K562 (cell line): ENCODE results near the gene DGCR6L. TPM values are rescaled to one million over a fixed set of nuclear protein-coding genes. Genes with fewer than 3 reads are reported as not detected.
"Not testable (repeated sequence)": the region's sequence is repeated elsewhere in the genome, so short reads cannot be mapped to it uniquely, and the experiment has no call there.

Experiments used
- ATAC-seq: fragments of 200-7000 bp; cut with Tn5 transposase; 3 replicates; pipeline ENCODE4 v1.9.1; 2020; ENCODE audit warnings: moderate library complexity
- BruUV-seq: library from RNA; stranded (reverse); fragments of 400-500 nt; replicated peaks from 2 replicates; lab custom pipeline; 2021; lab: Mats Ljungman, UMichigan
- CTCF ChIA-PET: fragments of 300-600 bp; formaldehyde crosslinking; extraction: SDS; loops from one replicate; lab custom pipeline; 2021; ENCODE audit warnings: low intra/inter-chr PET ratio; lab: Yijun Ruan, JAX
- POLR2A ChIA-PET: fragments of 300-600, 350-650 bp; sonication (Branson Sonifier 250); formaldehyde crosslinking; extraction: SDS; loops from one replicate; lab custom pipeline; 2021; ENCODE audit warnings: antibody characterized with exemption, inconsistent platforms; lab: Yijun Ruan, JAX
- DNase-seq, 4 experiments: peaks; one replicate each; pipeline versions ENCODE4 v3.0.0 to v3.0.0-alpha.2; 2011 to 2018; ENCODE audit warnings: low spot score in 3 of 4, mixed read lengths in 3 of 4; ENCODE audit errors: extremely low read depth in 1 of 4
- FAIRE-seq: peaks from 2 replicates; lab custom pipeline; 2011; peaks lifted over from hg19 to GRCh38; lab: Jason Lieb, UNC
- H2AFZ ChIP-seq: 2 replicates; pipeline ENCODE4 v1.6.0; 2011; ENCODE audit warnings: low read depth, low read length, control low read depth, inconsistent platforms
- H3K27ac ChIP-seq: fragments of 200-600 bp; 3 replicates; pipeline ENCODE4 v1.8.0; 2011; ENCODE audit warnings: low read depth, mild to moderate bottlenecking, control low read depth, inconsistent platforms, low read length, moderate library complexity, mixed read lengths; ENCODE audit errors: extremely low read depth
- H3K27me3 ChIP-seq, 2 experiments: fragments of 300-600 bp in 1 of 2; 2 replicates in 1 of 2; 3 replicates in 1 of 2; pipeline versions ENCODE4 v1.6.0 to v1.8.0; 2011; ENCODE audit warnings: inconsistent platforms in 2 of 2, low read length in 2 of 2, mild to moderate bottlenecking in 1 of 2, mixed read lengths in 1 of 2, moderate library complexity in 1 of 2; ENCODE audit not compliant: control insufficient read depth in 2 of 2, insufficient read depth in 2 of 2
- H3K36me3 ChIP-seq: fragments of 300-600 bp; 3 replicates; pipeline ENCODE4 v1.8.0; 2011; ENCODE audit warnings: mild to moderate bottlenecking, low read length, inconsistent platforms; ENCODE audit not compliant: control insufficient read depth, insufficient read depth
- H3K4me1 ChIP-seq, 2 experiments: fragments of 200-600 bp in 1 of 2; replicated peaks in 1 of 2; 2 replicates in 1 of 2; 3 replicates in 1 of 2; pipeline versions ENCODE4 v1.5.1 to v1.8.0; 2011; ENCODE audit warnings: inconsistent platforms in 2 of 2, low read length in 2 of 2, mild to moderate bottlenecking in 1 of 2, mixed read lengths in 1 of 2, moderate library complexity in 1 of 2; ENCODE audit not compliant: control insufficient read depth in 2 of 2, insufficient read depth in 2 of 2
- H3K4me2 ChIP-seq: 2 replicates; pipeline ENCODE4 v1.6.1; 2011; ENCODE audit warnings: low read length, control low read depth, inconsistent platforms, mixed read lengths; ENCODE audit not compliant: insufficient read depth
- H3K4me3 ChIP-seq: fragments of 200-600 bp; sonication (generic), shearing (Covaris generic); 2 replicates; pipeline ENCODE4 v1.5.1; 2016; ENCODE audit warnings: control low read depth, inconsistent platforms
- H3K79me2 ChIP-seq: fragments of 200-600 bp; 3 replicates; pipeline ENCODE4 v1.8.0; 2011; ENCODE audit warnings: low read length, inconsistent platforms; ENCODE audit not compliant: control insufficient read depth, insufficient read depth
- H3K9ac ChIP-seq, 2 experiments: 2 replicates each; pipeline versions ENCODE4 v1.6.0 to v1.6.1; 2011; ENCODE audit warnings: low read depth in 2 of 2, low read length in 2 of 2, control low read depth in 1 of 2, inconsistent platforms in 1 of 2, mild to moderate bottlenecking in 1 of 2, mixed read lengths in 1 of 2; ENCODE audit not compliant: insufficient read depth in 1 of 2
- H3K9me1 ChIP-seq: one replicate; pipeline ENCODE4 v1.6.0; 2011; ENCODE audit warnings: inconsistent platforms, mild to moderate bottlenecking, low read length, moderate library complexity; ENCODE audit not compliant: control insufficient read depth, insufficient read depth
- H3K9me3 ChIP-seq: replicated peaks from 2 replicates; pipeline ENCODE4 v1.5.1; 2011; ENCODE audit warnings: low read depth, low read length, inconsistent platforms; ENCODE audit not compliant: control insufficient read depth, insufficient read depth
- H4K20me1 ChIP-seq: replicated peaks from 2 replicates; pipeline ENCODE4 v1.6.1; 2011; ENCODE audit warnings: low read length, inconsistent platforms, mixed read lengths; ENCODE audit not compliant: control insufficient read depth, insufficient read depth
- MYBL2 ChIP-seq, 2 experiments: fragments of 450-650 bp in 1 of 2; sonication (generic) in 1 of 2; formaldehyde crosslinking in 1 of 2; IDR thresholded peaks; 2 replicates each; pipeline versions ENCODE4 v1.6.1 to v1.8.1; 2017 to 2022; ENCODE audit warnings: borderline replicate concordance in 1 of 2, inconsistent platforms in 1 of 2, low read depth in 1 of 2, mild to moderate bottlenecking in 1 of 2, missing genetic modification reagents in 1 of 2, moderate library complexity in 1 of 2
- WGBS: fragments of 100-300 bp; shearing (Covaris generic); methylation state at CpG from one replicate; pipeline ENCODE4 v1.1.6; 2016; ENCODE audit warnings: low coverage, mixed read lengths; ENCODE audit not compliant: insufficient coverage; ENCODE audit errors: missing lambda C conversion rate; 5-methylcytosine and 5-hydroxymethylcytosine counted together
- in situ Hi-C: fragments of 300-500 bp; cut with MboI; formaldehyde crosslinking; loops from 4 replicates; pipeline ENCODE4 v1.15.0; 2018; ENCODE audit warnings: inconsistent platforms, mixed read lengths
- intact Hi-C: fragments of 100-400 bp; cut with micrococcal nuclease; formaldehyde crosslinking; loops from 2 replicates; pipeline ENCODE4 v1.14.2; 2022
- polyA plus RNA-seq, 8 experiments: library from polyadenylated mRNA; depleted of rRNA in 4 of 8; stranded (reverse) in 5 of 8; unstranded in 3 of 8; fragments of >200 nt; fragmentation: Nextera tagmentation in 2 of 8; fragmentation: Illumina TruSeq in 1 of 8; extraction: Ambion mirVana in 2 of 8; extraction: Trizol in 1 of 8; gene quantifications; 2 replicates each; pipeline versions ENCODE4 v1.2.1 to v1.2.3, GENCODE V29; 2011 to 2014; ENCODE audit warnings: inconsistent platforms in 1 of 8, missing spikeins in 1 of 8
- total RNA-seq, 7 experiments: library from RNA; depleted of rRNA in 6 of 7; stranded (reverse); fragments of >200 nt in 6 of 7; fragmentation: Illumina TruSeq in 2 of 7; extraction: Trizol in 2 of 7; gene quantifications; 2 replicates each; pipeline versions ENCODE4 v1.2.1 to v1.2.3, GENCODE V29; 2011 to 2021; ENCODE audit warnings: low replicate concordance in 1 of 7
- TF ChIP-seq, protein P1 (sequence below), 2 experiments: fragments of 450-650 bp in 1 of 2; sonication (generic) in 1 of 2; formaldehyde crosslinking in 1 of 2; IDR thresholded peaks; 2 replicates each; pipeline versions ENCODE4 v1.7.1 to v1.9.0; 2016 to 2022; ENCODE audit warnings: inconsistent platforms in 1 of 2, mild to moderate bottlenecking in 1 of 2, missing genetic modification reagents in 1 of 2

The DGCR6L gene
- total and polyA plus RNA-seq, 9 of the 15 experiments (the other 6 are each of a cell fraction or from before 2014, with no cell fraction given) = 3.6 to 151 (median 51.0) TPM

DNA sequence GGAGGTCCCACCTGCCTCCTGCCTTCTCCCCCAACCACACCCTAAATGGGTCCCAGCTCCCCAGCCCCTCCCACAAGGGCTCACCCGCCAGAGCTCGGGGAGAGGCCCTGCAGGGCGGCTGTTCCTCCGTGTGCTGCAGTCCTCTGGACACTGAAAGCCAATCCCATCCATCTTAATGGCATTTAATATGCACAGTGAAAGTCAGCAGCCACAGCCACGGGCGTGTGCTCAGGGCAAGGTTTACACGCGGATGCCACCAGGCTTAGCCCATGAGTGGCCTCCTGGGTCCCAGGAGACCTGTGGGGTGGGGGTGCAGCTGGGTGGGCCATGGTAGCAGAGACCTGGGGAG is 33.6 kb downstream of the DGCR6L start:
- H3K36me3 ChIP-seq; BruUV-seq; intact Hi-C loops; DNase-seq; H3K27ac ChIP-seq; H3K79me2 ChIP-seq; H3K4me3 ChIP-seq; H3K9me3 ChIP-seq; H3K9ac ChIP-seq; H3K9me1 ChIP-seq; FAIRE-seq; H2AFZ ChIP-seq; H3K4me2 ChIP-seq; TF ChIP-seq MYBL2 (IDR thresholded peaks at IDR 0.05; ENCODE audit: low read depth): not testable (repeated sequence)
- H4K20me1 ChIP-seq = peaks cover 45% of the 10 kb centered on the region
- peak; percentile 5 for ATAC-seq
- peaks cover 0 to 26% of the 10 kb centered on the region in 2 experiments; a peak in 1 of 5 replicates for H3K4me1 ChIP-seq
- H3K27me3 ChIP-seq = peaks cover 25 to 69% of the 10 kb centered on the region in 2 experiments
- 0 out of 2 replicates have a peak, but pooled peaks have one; percentile 31 for TF ChIP-seq MYBL2 (CRISPR knock-in tag; IDR thresholded peaks at IDR 0.05; ENCODE audit: borderline replicate concordance)
- TF ChIP-seq, protein P1, sequence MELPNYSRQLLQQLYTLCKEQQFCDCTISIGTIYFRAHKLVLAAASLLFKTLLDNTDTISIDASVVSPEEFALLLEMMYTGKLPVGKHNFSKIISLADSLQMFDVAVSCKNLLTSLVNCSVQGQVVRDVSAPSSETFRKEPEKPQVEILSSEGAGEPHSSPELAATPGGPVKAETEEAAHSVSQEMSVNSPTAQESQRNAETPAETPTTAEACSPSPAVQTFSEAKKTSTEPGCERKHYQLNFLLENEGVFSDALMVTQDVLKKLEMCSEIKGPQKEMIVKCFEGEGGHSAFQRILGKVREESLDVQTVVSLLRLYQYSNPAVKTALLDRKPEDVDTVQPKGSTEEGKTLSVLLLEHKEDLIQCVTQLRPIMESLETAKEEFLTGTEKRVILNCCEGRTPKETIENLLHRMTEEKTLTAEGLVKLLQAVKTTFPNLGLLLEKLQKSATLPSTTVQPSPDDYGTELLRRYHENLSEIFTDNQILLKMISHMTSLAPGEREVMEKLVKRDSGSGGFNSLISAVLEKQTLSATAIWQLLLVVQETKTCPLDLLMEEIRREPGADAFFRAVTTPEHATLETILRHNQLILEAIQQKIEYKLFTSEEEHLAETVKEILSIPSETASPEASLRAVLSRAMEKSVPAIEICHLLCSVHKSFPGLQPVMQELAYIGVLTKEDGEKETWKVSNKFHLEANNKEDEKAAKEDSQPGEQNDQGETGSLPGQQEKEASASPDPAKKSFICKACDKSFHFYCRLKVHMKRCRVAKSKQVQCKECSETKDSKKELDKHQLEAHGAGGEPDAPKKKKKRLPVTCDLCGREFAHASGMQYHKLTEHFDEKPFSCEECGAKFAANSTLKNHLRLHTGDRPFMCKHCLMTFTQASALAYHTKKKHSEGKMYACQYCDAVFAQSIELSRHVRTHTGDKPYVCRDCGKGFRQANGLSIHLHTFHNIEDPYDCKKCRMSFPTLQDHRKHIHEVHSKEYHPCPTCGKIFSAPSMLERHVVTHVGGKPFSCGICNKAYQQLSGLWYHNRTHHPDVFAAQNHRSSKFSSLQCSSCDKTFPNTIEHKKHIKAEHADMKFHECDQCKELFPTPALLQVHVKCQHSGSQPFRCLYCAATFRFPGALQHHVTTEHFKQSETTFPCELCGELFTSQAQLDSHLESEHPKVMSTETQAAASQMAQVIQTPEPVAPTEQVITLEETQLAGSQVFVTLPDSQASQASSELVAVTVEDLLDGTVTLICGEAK (IDR thresholded peaks at IDR 0.05) = not testable (repeated sequence)
- TF ChIP-seq, protein P1 (CRISPR knock-in tag; IDR thresholded peaks at IDR 0.05) = 0 out of 2 replicates have a peak, but pooled peaks have one; percentile 18
- ChIA-PET CTCF (interaction anchor here (0.6 to 4.8 kb wide), 7 partner anchors 12 to 1363 kb away, joined by 3 to 126 read pairs (median 5); partner anchors contain the start of gene RTN4R), POLR2A (interaction anchor here (0.6 to 0.7 kb wide), 3 partner anchors 63 to 135 kb away, joined by 3 to 4 read pairs (median 3); partner anchors contain the start of gene CCDC188)
- under 1% methylated on average over 8 of the region's 8 CpGs for WGBS
- in situ Hi-C loops = loop anchor here (5.0 kb wide), 1 partner anchor 1334 kb away; no protein-coding TSS in a partner anchor
